ENCODE data around the gene NTM. TPM values are rescaled to one million over a fixed set of nuclear protein-coding genes. Genes with fewer than 3 reads are reported as not detected.
A peak's percentile ranks its signal among the peaks of the same experiment; 100 is the strongest.

Gene NTM
- total and polyA plus RNA-seq, 2 of the 8 experiments (the other 6 are each of a cell fraction or from before 2014, with no cell fraction given): 13.4 to 20.0 TPM

DNA sequence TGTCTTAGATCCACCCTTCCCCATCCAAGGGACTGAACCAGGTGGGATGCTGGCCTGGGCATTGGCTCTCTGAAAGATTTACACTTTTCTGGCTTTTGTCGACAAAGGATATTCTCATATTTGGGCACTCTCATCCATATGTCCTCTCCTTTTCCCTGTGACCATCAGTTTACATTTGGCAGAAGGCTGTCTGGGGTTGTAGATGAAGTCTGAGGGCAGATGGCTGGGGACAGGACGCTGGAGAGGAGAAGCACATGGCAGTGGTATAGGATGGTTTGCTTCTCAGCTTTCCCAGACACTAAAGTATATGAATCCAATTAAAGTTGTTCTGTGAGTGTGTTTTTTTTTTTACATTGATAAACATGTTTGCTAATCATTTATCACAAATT, 757.5 kb downstream of the NTM start:
- ChIA-PET POLR2A (ENCODE audit: partially characterized antibody) (no interaction called here), CTCF (ENCODE audit: partially characterized antibody) (interaction anchor here (0.9 to 3.9 kb wide), 13 partner anchors 8 to 444 kb away, joined by 3 to 37 read pairs (median 8); no protein-coding TSS in a partner anchor)
- Histone ChIP-seq H4K20me1 (replicated peaks in 1 of 2; ENCODE audit: control insufficient read depth in 1 of 2, insufficient read depth in 2 of 2, low read length in 2 of 2) (peaks cover 0 to 7% of the 10 kb centered on the region in 2 experiments), H3K36me3 (ENCODE audit: control insufficient read depth in 2 of 4, insufficient read depth in 4 of 4, low read length in 3 of 4) (no peaks in the 10 kb centered on the region), H3K9me3 (ENCODE audit: insufficient read depth in 2 of 2, low read depth in 1 of 2, low read length in 1 of 2) (no peaks in the 10 kb centered on the region), H3K4me1 (replicated peaks in 1 of 4; ENCODE audit: control insufficient read depth in 3 of 4, insufficient read depth in 4 of 4, low read length in 3 of 4) (peaks cover 12 to 31% (median 18%) of the 10 kb centered on the region in 4 experiments), H3K14ac (ENCODE audit: insufficient read length) (no peak overlapping the region), H4K91ac (replicated peaks; ENCODE audit: insufficient read length, low read length) (no peak overlapping the region), H2AK5ac (ENCODE audit: low read depth, low read length) (no peak overlapping the region), H2BK120ac (replicated peaks; ENCODE audit: low read depth, low read length) (no peak overlapping the region), H3K23me2 (ENCODE audit: low read depth, low read length) (peaks cover 15% of the 10 kb centered on the region), H3K79me2 (ENCODE audit: control insufficient read depth in 1 of 2, insufficient read depth in 2 of 2, low read length in 2 of 2) (no peaks in the 10 kb centered on the region), H3K56ac (replicated peaks; ENCODE audit: insufficient read length, low read depth, low read length) (no peak overlapping the region), H2BK15ac (ENCODE audit: low read length) (no peak overlapping the region), H2BK5ac (ENCODE audit: low read depth, low read length) (no peak overlapping the region), H3K4me3 (ENCODE audit: extremely low read depth in 1 of 4, insufficient read depth in 2 of 4, low read depth in 3 of 4, low read length in 4 of 4) (no peak overlapping the region), H3K79me1 (ENCODE audit: low read depth, low read length) (peaks cover 2% of the 10 kb centered on the region; the same call in 1 of the 2 replicates), H2BK12ac (ENCODE audit: low read depth, low read length) (0 out of 2 replicates have a peak overlapping the region, but pooled peaks have one; percentile 0), H3K23ac (ENCODE audit: insufficient read length) (no peak overlapping the region), H3K4ac (replicated peaks; ENCODE audit: insufficient read length, low read depth, low read length) (no peak overlapping the region), H2BK20ac (ENCODE audit: low read length) (no peak overlapping the region), H4K8ac (ENCODE audit: extremely low read depth, insufficient read depth, low read length) (no peak overlapping the region), H3K18ac (ENCODE audit: extremely low read depth, low read length) (no peak overlapping the region), H3K9ac (replicated peaks in 1 of 4; ENCODE audit: extremely low read depth in 1 of 4, low read depth in 3 of 4, low read length in 3 of 4) (no peak overlapping the region), H3K4me2 (ENCODE audit: insufficient read depth in 1 of 2, low read depth in 2 of 2, low read length in 2 of 2) (no peak overlapping the region), H2AFZ (ENCODE audit: low read length) (no peak overlapping the region), H3K27me3 (replicated peaks in 1 of 4; ENCODE audit: control insufficient read depth in 3 of 4, extremely low read depth in 1 of 4, insufficient read depth in 3 of 4, low read length in 3 of 4) (peaks cover 0 to 2% (median 0%) of the 10 kb centered on the region in 4 experiments; a peak in 2 of 7 replicates), H3K27ac (ENCODE audit: low read depth, low read length) (no peak overlapping the region), H4K5ac (ENCODE audit: insufficient read length, low read depth, low read length) (no peak overlapping the region)
- TF ChIP-seq POLR2A (IDR thresholded peaks at IDR 0.05; ENCODE audit: control extremely low read depth in 1 of 2, low read depth in 2 of 2, low read length in 2 of 2): no peak
- TF ChIP-seq SP2 (IDR thresholded peaks at IDR 0.05; ENCODE audit: low read length): no peak
- TF ChIP-seq ASH2L (IDR thresholded peaks at IDR 0.05; ENCODE audit: low read length): no peak
- no peak for TF ChIP-seq EP300 (IDR thresholded peaks at IDR 0.05; ENCODE audit: borderline replicate concordance in 1 of 2, low read depth in 2 of 2, low read length in 2 of 2)
- TF ChIP-seq BRCA1 (IDR thresholded peaks at IDR 0.05; ENCODE audit: low read depth, low read length): no peak
- TF ChIP-seq GTF2F1 (IDR thresholded peaks at IDR 0.05; ENCODE audit: borderline replicate concordance, low read depth, low read length): no peak
- TF ChIP-seq SP1 (IDR thresholded peaks at IDR 0.05; ENCODE audit: low read depth, low read length): no peak
- no peak for TF ChIP-seq CHD1 (IDR thresholded peaks at IDR 0.05; ENCODE audit: low read depth, low read length)
- TF ChIP-seq RBBP5 (IDR thresholded peaks at IDR 0.05; ENCODE audit: borderline replicate concordance, low read depth, low read length): no peak
- TF ChIP-seq RAD21 (IDR thresholded peaks at IDR 0.05 in 1 of 2, conservative IDR thresholded peaks at IDR 0.05 in 1 of 2; ENCODE audit: low read depth in 2 of 2, low read length in 2 of 2): no peak
- 70% methylated on average over 2 of the region's 2 CpGs; no CpG with 5 or more reads in 1 of the 2 experiments for WGBS, 2 experiments (ENCODE audit: extremely low coverage in 1 of 2, insufficient coverage in 1 of 2, insufficient read length in 1 of 2, insufficient replicate concordance in 2 of 2, low coverage in 1 of 2, low lambda C conversion rate in 2 of 2, missing lambda C conversion rate in 1 of 2)
- FAIRE-seq (no peak), DNase-seq (ENCODE audit: low read depth in 1 of 2, low spot score in 2 of 2) (no peak)
